GM19328 (cell line): ENCODE results near the gene BTRC.

Experiments
- ATAC-seq: cut with Tn5 transposase; IDR thresholded peaks from one replicate; pipeline ENCODE4 v1.9.1; 2021; ENCODE audit warnings: mild to moderate bottlenecking, moderate library complexity; ENCODE audit not compliant: unreplicated experiment

BTRC gene

GRCh38 chr10:101564490-101564991 is 210.6 kb downstream of the BTRC start:
- no peak for ATAC-seq

- ATAC-seq = no peak
Measured at GRCh38 chr10:101565370-101565900, 211.5 kb downstream of the BTRC start.

GRCh38 chr10:101565936-101566332 is 212.0 kb downstream of the BTRC start:
- ATAC-seq = no peak

- ATAC-seq = no peak
Measured at GRCh38 chr10:101566333-101567164, 212.6 kb downstream of the BTRC start.

- no peak for ATAC-seq
Measured at GRCh38 chr10:101567165-101568006, 213.4 kb downstream of the BTRC start.

- ATAC-seq = no peak
Measured at GRCh38 chr10:101568054-101568745, 214.2 kb downstream of the BTRC start.

GRCh38 chr10:101569323-101569621 is 215.3 kb downstream of the BTRC start:
- no peak for ATAC-seq

GRCh38 chr10:101569622-101570427 is 215.9 kb downstream of the BTRC start:
- peak; percentile 50 for ATAC-seq

GRCh38 chr10:101570428-101571270 is 216.7 kb downstream of the BTRC start:
- peak; percentile 9 for ATAC-seq

GRCh38 chr10:101571271-101571925 is 217.4 kb downstream of the BTRC start:
- ATAC-seq = no peak

- no peak for ATAC-seq
Measured at GRCh38 chr10:101572126-101572525, 218.2 kb downstream of the BTRC start.

- no peak for ATAC-seq
Measured at GRCh38 chr10:101572785-101573184, 218.8 kb downstream of the BTRC start.

GRCh38 chr10:101573885-101574753 is 220.2 kb downstream of the BTRC start:
- ATAC-seq = no peak

GRCh38 chr10:101575091-101575490 is 221.1 kb downstream of the BTRC start:
- no peak for ATAC-seq

- ATAC-seq = no peak
Measured at GRCh38 chr10:101575580-101576210, 221.7 kb downstream of the BTRC start.

- ATAC-seq = no peak
Measured at GRCh38 chr10:101576211-101576863, 222.4 kb downstream of the BTRC start.
